Measurements from ENCODE around the gene RAB3B.
"Not testable (repeated sequence)": the region's sequence is repeated elsewhere in the genome, so short reads cannot be mapped to it uniquely, and the experiment has no call there.

RAB3B gene

DNA sequence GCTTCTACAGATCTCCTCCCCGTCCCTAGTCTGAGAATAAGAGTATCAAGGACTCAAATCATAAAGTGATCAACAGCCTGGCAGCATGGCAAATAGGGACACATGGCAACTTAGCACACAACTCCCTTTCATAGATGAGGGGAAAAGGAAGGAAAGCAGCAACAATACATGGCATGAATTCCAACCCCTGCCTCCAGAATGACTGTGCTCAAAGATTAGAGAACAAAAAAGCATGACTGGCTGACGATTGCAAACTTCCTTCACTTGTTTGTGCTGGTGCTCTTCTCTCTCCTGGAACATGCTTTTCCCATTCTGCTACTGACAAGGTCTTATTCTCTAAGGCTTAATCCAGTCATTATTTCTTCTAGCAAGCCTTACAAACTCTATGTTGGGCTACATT lies 31.6 kb upstream of the RAB3B start:
- no peak overlapping the region for H3K4me3 ChIP-seq (replicated peaks; ENCODE audit: insufficient read depth, low read length)
- no peak overlapping the region for H3K27ac ChIP-seq (replicated peaks)
- DNase-seq (ENCODE audit: low read depth in 1 of 2, low spot score in 1 of 2): no peak
- TF ChIP-seq GABPA (IDR thresholded peaks at IDR 0.05; ENCODE audit: low read depth) (no peak), SPI1 (IDR thresholded peaks at IDR 0.05; ENCODE audit: borderline replicate concordance, low read depth) (no peak)
- TF ChIP-seq, protein P1, sequence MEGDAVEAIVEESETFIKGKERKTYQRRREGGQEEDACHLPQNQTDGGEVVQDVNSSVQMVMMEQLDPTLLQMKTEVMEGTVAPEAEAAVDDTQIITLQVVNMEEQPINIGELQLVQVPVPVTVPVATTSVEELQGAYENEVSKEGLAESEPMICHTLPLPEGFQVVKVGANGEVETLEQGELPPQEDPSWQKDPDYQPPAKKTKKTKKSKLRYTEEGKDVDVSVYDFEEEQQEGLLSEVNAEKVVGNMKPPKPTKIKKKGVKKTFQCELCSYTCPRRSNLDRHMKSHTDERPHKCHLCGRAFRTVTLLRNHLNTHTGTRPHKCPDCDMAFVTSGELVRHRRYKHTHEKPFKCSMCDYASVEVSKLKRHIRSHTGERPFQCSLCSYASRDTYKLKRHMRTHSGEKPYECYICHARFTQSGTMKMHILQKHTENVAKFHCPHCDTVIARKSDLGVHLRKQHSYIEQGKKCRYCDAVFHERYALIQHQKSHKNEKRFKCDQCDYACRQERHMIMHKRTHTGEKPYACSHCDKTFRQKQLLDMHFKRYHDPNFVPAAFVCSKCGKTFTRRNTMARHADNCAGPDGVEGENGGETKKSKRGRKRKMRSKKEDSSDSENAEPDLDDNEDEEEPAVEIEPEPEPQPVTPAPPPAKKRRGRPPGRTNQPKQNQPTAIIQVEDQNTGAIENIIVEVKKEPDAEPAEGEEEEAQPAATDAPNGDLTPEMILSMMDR (IDR thresholded peaks at IDR 0.05; ENCODE audit: insufficient read depth, low read length): no peak
- TF ChIP-seq, protein P2, sequence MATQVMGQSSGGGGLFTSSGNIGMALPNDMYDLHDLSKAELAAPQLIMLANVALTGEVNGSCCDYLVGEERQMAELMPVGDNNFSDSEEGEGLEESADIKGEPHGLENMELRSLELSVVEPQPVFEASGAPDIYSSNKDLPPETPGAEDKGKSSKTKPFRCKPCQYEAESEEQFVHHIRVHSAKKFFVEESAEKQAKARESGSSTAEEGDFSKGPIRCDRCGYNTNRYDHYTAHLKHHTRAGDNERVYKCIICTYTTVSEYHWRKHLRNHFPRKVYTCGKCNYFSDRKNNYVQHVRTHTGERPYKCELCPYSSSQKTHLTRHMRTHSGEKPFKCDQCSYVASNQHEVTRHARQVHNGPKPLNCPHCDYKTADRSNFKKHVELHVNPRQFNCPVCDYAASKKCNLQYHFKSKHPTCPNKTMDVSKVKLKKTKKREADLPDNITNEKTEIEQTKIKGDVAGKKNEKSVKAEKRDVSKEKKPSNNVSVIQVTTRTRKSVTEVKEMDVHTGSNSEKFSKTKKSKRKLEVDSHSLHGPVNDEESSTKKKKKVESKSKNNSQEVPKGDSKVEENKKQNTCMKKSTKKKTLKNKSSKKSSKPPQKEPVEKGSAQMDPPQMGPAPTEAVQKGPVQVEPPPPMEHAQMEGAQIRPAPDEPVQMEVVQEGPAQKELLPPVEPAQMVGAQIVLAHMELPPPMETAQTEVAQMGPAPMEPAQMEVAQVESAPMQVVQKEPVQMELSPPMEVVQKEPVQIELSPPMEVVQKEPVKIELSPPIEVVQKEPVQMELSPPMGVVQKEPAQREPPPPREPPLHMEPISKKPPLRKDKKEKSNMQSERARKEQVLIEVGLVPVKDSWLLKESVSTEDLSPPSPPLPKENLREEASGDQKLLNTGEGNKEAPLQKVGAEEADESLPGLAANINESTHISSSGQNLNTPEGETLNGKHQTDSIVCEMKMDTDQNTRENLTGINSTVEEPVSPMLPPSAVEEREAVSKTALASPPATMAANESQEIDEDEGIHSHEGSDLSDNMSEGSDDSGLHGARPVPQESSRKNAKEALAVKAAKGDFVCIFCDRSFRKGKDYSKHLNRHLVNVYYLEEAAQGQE (IDR thresholded peaks at IDR 0.05; ENCODE audit: insufficient replicate concordance, low read depth): no peak
- no peaks in the 10 kb centered on the region for H3K27me3 ChIP-seq (ENCODE audit: insufficient read depth, poor library complexity, severe bottlenecking)

DNA sequence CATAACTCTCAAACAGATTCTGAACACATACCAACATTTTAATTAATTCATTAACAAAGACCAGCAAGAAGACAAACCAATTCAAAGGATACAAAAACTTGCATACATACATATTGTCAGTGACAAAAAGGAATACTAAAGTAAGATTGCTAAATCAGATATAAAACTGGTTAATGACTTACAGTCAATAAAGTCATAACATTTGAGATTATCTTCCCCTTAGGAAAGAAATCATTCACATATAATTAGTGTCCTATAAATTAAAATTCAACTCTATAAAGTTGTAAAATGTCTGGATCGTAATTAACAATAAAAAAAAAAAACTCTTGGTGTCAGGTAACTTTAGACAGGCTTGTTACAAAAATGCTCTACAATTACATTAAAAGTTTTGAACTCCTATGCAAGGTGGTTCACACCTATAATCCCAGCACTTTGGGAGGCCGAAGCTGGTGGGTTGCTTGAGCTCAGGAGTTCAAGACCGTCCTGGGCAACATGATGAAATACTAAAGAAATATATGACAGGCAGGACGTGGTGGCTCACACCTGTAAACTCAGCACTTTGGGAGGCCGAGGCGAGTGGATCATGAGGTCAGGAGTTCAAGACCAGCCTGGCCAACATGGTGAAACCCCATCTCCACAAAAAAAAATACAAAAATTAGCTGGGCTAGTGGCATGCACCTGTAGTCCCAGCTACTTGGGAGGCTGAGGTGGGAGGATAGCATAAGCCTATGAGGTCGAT lies 17.7 kb upstream of the RAB3B start:
- no peak for TF ChIP-seq SPI1 (IDR thresholded peaks at IDR 0.05; ENCODE audit: borderline replicate concordance, low read depth)
- H3K27me3 ChIP-seq (ENCODE audit: insufficient read depth, poor library complexity, severe bottlenecking): peaks cover 5% of the 10 kb centered on the region
- DNase-seq (ENCODE audit: low read depth in 1 of 2, low spot score in 1 of 2): no peak
- no peak overlapping the region for H3K4me3 ChIP-seq (replicated peaks; ENCODE audit: insufficient read depth, low read length)
- no peak overlapping the region for H3K27ac ChIP-seq (replicated peaks)

DNA sequence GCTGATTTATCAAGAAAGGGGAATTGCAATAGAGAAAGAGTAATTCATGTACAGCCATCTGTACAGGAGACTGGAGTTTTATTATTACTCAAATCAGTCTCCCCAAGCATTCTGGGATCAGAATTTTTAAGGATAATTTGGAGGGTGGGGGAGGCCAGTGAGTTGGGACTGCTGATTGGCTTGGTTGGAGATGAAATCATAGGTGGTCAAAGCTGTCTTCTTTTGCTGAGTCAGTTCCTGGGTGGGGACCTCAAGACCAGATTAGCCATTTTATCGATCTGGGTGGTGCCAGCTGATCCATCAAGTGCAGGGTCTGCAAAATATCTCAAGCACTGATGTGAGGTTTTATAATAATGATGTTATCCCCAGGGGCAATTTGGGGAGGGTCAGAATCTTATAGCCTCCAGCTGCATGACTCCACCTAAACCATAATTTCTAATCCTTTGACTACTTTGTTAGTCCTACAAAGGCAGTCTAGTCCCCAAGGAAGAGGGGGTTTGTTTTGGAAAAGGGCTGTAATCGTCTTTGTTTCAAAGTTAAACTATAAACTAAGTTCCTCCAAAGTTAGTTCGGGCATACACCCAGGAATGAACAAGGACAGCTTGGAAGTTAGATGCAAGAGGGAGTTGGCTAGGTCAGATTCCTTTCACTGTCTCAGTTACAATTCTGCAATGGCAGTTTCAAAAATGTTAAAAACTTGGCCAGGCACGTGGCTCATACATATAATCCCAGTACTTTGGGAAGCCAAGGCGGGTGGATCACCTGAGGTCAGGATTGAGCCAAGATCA lies 16.9 kb upstream of the RAB3B start:
- Histone ChIP-seq H3K27me3 (ENCODE audit: insufficient read depth, poor library complexity, severe bottlenecking) (peaks cover 5% of the 10 kb centered on the region), H3K4me3 (replicated peaks; ENCODE audit: insufficient read depth, low read length) (no peak overlapping the region), H3K27ac (replicated peaks) (no peak overlapping the region)
- no peak for DNase-seq (ENCODE audit: low read depth in 1 of 2, low spot score in 1 of 2)
- TF ChIP-seq GABPA (IDR thresholded peaks at IDR 0.05; ENCODE audit: low read depth): no peak
- TF ChIP-seq POLR2AphosphoS5 (IDR thresholded peaks at IDR 0.05; ENCODE audit: low read depth): no peak
- TF ChIP-seq, protein P2 (IDR thresholded peaks at IDR 0.05; ENCODE audit: insufficient replicate concordance, low read depth): no peak
- TF ChIP-seq SPI1 (IDR thresholded peaks at IDR 0.05; ENCODE audit: borderline replicate concordance, low read depth): no peak
- TF ChIP-seq, protein P1 (IDR thresholded peaks at IDR 0.05; ENCODE audit: insufficient read depth, low read length): no peak

DNA sequence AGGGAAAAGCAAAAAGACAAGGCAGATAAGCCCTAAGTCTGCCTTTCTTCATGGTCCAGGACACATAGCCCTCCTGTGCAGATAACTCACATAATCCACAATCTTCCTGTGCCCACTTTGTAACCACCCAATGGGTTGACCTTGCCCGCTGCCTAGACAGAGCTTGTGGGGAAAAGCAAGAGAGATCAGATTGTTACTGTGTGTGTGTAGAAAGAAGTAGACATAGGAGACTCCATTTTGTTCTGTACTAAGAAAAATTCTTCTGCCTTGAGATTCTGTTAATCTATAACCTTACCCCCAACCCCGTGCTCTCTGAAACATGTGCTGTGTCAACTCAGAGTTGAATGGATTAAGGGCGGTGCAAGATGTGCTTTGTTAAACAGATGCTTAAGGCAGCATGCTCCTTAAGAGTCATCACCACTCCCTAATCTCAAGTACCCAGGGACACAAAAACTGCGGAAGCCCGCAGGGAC lies 15.6 kb upstream of the RAB3B start:
- not testable (repeated sequence) for H3K4me3 ChIP-seq (replicated peaks; ENCODE audit: insufficient read depth, low read length); H3K27ac ChIP-seq (replicated peaks); H3K27me3 ChIP-seq (ENCODE audit: insufficient read depth, poor library complexity, severe bottlenecking); DNase-seq (ENCODE audit: low read depth in 1 of 2, low spot score in 1 of 2)

DNA sequence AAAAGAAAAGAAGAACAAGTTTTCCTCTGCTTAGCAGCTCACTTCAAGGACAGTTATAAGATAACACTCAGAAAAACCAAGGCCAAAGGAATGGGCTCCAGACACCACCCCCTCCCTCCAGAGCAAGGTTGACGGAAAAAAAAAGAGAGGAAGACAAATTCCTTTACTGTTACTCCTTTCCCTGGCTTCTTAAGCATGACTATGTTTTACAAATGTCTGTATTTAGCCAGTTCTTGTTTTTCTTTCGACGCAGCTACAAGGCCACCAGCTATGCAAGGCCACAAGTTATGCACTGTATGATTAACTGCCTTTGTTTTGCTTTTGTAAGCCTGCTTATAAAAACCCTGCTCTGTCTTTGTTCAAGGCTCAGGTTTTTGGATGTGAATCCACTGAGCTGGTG lies 15.0 kb upstream of the RAB3B start:
- not testable (repeated sequence) for H3K27me3 ChIP-seq (ENCODE audit: insufficient read depth, poor library complexity, severe bottlenecking); H3K27ac ChIP-seq (replicated peaks); DNase-seq (ENCODE audit: low read depth in 1 of 2, low spot score in 1 of 2); H3K4me3 ChIP-seq (replicated peaks; ENCODE audit: insufficient read depth, low read length)
